ENCODE measurements around the gene ZFHX3.

The ZFHX3 gene

DNA sequence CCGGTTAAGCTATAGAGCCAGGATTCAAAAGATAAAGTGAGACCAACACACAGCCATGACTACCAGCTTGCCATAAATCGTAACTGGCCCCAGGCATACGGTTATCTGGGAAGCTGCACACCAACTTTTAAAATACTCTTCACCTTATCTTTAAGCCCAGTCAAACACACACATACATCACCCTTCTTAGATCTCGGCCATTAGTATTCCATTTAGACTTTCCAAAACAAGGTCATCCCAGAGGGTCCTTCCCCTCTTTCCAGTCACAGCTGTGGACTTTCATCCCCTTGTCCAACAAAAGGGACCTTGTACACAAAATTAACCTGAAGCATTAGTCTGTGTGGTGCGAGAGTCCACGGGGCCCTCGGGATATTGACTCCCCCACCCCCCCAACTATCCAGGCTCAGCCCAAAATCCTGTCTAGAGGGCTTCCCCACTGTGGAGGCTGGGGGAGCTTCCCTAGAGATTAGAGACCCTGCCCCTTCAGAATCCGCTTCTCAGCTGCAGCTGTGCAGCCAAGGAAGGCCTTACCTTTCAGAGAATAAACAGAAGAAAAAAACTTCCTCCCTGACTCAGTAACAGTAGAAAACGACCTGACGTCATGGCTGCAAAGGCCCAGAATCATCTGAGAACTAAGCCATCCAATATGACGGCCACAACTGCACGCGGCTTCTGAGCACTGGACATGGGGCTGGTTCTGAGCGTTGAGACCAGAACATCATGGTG lies 9.9 kb downstream of the ZFHX3 start:
- TF ChIP-seq, protein P1, sequence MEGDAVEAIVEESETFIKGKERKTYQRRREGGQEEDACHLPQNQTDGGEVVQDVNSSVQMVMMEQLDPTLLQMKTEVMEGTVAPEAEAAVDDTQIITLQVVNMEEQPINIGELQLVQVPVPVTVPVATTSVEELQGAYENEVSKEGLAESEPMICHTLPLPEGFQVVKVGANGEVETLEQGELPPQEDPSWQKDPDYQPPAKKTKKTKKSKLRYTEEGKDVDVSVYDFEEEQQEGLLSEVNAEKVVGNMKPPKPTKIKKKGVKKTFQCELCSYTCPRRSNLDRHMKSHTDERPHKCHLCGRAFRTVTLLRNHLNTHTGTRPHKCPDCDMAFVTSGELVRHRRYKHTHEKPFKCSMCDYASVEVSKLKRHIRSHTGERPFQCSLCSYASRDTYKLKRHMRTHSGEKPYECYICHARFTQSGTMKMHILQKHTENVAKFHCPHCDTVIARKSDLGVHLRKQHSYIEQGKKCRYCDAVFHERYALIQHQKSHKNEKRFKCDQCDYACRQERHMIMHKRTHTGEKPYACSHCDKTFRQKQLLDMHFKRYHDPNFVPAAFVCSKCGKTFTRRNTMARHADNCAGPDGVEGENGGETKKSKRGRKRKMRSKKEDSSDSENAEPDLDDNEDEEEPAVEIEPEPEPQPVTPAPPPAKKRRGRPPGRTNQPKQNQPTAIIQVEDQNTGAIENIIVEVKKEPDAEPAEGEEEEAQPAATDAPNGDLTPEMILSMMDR (conservative IDR thresholded peaks at IDR 0.05), result no peak
- no peak for TF ChIP-seq ZFX (IDR thresholded peaks at IDR 0.05)
- no peak overlapping the region for H3K27ac ChIP-seq

DNA sequence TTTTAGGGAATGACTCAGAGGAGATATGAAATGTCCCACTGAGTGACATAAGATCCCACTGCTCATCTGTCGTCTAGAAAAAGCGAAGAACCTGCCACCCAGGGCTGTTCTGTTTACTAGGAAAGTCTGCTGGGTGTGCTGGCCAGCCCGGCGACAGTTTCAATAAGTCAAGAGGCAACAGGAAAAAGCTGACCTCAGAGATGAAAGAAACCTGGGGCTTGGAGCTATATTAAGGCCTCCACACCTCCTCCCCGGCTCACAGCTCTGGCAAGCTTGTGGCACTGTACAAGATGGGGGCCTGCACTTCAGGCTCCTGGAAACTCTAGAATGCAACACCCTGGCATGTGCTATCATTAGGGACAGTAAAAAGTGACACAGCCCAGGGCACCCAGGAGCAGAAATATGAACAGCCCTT lies 10.6 kb downstream of the ZFHX3 start:
- no peak for TF ChIP-seq ZFX (IDR thresholded peaks at IDR 0.05)
- TF ChIP-seq, protein P1 (conservative IDR thresholded peaks at IDR 0.05), result no peak
- no peak overlapping the region for H3K27ac ChIP-seq

DNA sequence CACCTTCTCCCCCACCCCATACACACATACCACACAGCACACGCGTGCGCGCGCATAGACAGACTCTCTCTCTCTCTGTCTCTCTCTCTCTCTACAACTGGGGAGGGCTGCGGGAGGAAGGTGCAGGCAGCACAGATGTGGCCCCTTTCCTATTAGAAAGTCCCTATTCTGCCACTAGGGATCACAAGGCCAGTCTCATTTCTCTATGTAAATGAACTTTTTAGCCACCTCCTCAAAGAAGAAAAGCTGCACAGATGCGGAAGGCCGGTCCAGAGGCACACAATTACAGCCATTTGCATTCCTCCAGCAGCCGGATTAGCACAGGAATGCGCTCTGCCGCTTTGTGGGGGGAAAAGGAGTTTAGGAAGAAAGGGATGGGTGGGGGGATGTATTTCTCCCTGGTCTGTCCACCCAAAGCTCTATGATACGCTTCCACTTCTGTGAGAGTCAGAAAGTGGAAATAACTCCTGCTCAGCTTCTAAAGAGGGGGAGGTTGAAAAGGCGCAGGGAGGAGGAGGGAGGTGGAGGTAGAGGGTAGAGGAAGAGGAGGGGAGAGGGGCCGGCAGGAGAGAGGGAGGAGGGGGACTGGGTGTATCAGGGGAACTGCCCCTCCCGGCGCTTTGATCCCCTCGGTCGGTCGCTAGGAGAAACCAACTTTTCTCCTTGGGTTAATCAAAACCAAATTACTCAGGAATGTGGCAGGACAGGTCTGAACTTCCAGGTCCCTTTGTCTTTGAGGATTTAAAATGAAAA lies 11.7 kb downstream of the ZFHX3 start:
- H3K27ac ChIP-seq, result no peak overlapping the region
- TF ChIP-seq, protein P1 (conservative IDR thresholded peaks at IDR 0.05), result no peak
- no peak for TF ChIP-seq ZFX (IDR thresholded peaks at IDR 0.05)

DNA sequence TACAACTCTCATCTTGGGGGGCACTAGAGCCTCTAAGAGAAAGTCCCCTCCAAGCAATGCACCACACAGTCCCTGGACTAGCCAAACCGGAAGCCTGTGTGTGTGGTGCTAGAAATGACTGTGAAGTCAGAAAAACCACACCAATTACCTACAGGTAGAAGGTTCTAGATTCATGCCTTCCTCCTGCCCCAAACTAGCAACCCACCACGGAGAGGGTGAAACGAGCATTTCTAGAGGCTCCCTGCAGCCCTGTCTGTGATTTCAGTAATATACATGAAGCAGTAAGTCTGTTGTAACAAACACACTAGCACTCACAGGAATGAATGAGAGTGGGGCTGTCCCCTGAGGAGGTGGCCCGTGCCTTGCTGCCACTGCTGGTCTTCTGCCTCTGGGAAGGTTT lies 13.6 kb downstream of the ZFHX3 start:
- TF ChIP-seq, protein P1 (conservative IDR thresholded peaks at IDR 0.05), result no peak
- no peak for TF ChIP-seq ZFX (IDR thresholded peaks at IDR 0.05)
- no peak overlapping the region for H3K27ac ChIP-seq

DNA sequence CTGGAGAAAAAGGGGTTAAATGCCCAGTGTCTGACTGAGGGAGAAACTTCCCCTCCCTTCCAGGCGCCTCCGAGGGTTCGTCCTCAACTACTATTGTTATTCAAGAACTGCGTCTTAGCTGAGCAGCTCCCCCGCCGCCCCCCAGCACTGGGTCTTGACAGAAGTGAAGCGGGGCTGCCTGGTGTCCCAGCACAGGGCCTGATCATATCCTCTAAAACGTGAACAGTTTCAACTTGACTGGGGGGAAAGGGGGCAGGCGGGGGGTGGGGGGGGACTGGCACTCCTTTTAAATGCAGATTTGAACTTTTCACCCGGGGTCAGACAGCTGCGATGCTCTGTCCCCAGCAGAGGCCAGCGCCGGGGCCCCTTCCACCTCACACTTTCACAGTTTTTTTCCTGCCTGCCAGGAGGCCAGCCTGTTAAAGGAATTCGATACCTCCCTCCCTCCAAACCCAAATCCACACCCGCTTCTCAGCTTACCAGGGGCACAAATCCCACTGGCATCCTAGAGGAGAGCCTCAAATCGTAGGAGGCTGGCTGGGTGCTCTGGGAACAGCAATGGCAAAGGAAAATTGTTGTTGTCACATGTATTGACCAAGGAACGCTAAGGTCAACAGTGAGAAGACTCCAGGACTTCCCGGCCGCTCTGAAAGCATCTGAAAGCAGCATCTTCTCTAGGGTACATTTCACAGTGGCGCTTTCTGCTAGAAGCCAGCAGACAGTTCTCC lies 14.5 kb downstream of the ZFHX3 start:
- TF ChIP-seq, protein P1 (conservative IDR thresholded peaks at IDR 0.05), result no peak
- no peak for TF ChIP-seq ZFX (IDR thresholded peaks at IDR 0.05)
- H3K27ac ChIP-seq, result no peak overlapping the region

DNA sequence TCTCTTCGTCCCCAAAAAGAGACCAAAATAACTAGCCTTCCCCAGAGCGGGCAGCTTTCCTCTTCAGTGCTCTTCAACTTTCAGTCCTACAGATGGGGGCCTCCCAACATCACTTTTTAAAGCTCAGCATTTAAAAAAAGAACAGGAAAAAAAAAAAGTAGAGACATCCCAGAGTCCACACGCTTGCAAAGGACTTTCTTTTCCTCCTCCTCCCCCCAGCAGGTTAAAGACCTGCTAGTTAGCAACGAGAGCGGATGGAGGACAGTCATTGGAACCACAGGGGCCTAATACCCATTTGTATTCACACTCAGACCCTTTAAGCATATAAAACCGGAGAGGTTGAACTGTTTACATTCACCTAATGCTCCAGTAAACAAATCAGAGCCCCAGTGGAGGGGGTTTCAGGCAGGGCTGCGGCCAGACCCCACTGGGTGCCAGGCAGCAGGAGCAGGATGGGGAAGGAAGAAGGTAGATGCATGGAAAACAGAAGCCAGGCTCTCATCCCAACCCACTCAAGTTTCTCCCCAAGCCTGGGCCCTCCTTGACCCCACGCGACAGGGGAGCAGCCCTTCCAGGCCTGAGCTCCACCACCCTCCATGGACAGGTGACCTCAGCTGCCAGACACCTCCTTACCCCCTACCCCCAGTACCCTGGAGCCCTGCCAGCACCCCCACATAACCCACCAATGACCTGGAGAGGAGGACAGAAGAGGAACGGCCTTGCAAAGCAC lies 15.2 kb downstream of the ZFHX3 start:
- H3K27ac ChIP-seq, result no peak overlapping the region
- TF ChIP-seq ZFX (IDR thresholded peaks at IDR 0.05), result no peak
- TF ChIP-seq, protein P1 (conservative IDR thresholded peaks at IDR 0.05), result no peak

Data from C4-2B (cell line).